Measurements from ENCODE around the gene FAM174B. TPM values are rescaled to one million over a fixed set of nuclear protein-coding genes. Genes with fewer than 3 reads are reported as not detected.

Gene FAM174B
- total and polyA plus RNA-seq, 2 experiments from 2014 or later, result 17.8 to 34.9 TPM

DNA sequence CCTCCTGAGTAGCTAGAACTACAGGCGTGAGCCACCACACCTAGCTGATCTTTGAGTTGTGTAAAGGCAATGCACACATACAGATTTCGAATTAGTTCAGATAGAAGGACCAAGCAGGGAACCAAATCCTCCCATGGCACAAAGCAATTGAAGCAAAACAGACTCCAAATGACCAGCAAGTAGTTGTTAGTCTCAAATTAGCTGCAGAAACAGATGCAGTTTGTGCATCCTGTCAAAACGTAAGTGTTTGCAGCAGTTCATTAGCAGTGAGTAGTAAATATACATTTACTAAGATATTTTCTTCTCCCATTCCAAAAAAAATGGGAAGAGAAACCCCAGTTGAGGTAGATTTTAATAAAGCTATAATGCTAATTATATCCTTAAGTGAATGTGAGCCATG is 15.8 kb upstream of the FAM174B start:
- Histone ChIP-seq H3K4me3 (no peak overlapping the region), H3K9me3 (ENCODE audit: low read depth) (no peaks in the 10 kb centered on the region), H3K36me3 (replicated peaks; ENCODE audit: insufficient read depth, low read depth) (no peaks in the 10 kb centered on the region), H3K9me2 (replicated peaks; ENCODE audit: insufficient read depth) (no peaks in the 10 kb centered on the region), H2AFZ (no peak overlapping the region), H3K27me3 (no peaks in the 10 kb centered on the region), H3K4me2 (no peak overlapping the region), H3K27ac (no peak overlapping the region), H3K4me1 (ENCODE audit: insufficient read depth) (peaks cover 32% of the 10 kb centered on the region), H4K20me1 (ENCODE audit: insufficient read depth, poor library complexity, severe bottlenecking) (no peaks in the 10 kb centered on the region), H3K79me2 (no peaks in the 10 kb centered on the region)
- WGBS (ENCODE audit: low lambda C conversion rate, missing lambda C conversion rate), result 82% methylated on average over 3 of the region's 3 CpGs
- TF ChIP-seq EZH2 (IDR thresholded peaks at IDR 0.05; ENCODE audit: borderline replicate concordance), result no peak
- TF ChIP-seq EZH2phosphoT487 (IDR thresholded peaks at IDR 0.05; ENCODE audit: low read depth, severe bottlenecking, unreplicated experiment), result no peak
- TF ChIP-seq, protein P1, sequence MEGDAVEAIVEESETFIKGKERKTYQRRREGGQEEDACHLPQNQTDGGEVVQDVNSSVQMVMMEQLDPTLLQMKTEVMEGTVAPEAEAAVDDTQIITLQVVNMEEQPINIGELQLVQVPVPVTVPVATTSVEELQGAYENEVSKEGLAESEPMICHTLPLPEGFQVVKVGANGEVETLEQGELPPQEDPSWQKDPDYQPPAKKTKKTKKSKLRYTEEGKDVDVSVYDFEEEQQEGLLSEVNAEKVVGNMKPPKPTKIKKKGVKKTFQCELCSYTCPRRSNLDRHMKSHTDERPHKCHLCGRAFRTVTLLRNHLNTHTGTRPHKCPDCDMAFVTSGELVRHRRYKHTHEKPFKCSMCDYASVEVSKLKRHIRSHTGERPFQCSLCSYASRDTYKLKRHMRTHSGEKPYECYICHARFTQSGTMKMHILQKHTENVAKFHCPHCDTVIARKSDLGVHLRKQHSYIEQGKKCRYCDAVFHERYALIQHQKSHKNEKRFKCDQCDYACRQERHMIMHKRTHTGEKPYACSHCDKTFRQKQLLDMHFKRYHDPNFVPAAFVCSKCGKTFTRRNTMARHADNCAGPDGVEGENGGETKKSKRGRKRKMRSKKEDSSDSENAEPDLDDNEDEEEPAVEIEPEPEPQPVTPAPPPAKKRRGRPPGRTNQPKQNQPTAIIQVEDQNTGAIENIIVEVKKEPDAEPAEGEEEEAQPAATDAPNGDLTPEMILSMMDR (IDR thresholded peaks at IDR 0.05; ENCODE audit: poor library complexity), result no peak
- DNase-seq (ENCODE audit: low spot score), result no peak

DNA sequence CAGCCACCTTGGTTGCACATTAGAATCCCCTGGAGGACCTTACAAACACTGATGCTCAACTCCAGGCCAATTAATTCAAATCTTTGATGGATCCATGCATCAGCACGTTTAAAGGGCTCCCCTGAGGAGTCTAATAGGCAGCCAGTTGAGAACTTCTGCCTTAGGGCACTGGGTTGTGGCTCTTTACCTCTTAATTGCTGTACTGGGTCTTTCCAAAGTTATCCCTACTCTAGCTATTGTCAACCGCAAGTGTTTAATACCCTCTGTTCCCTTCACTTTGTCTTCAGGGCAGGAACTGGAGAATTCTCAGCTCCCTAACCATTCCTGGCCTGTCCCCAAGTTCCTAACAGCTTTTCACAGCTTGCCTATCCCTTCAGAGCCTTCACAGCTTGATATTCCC is 15.0 kb upstream of the FAM174B start:
- DNase-seq (ENCODE audit: low spot score), result no peak
- Histone ChIP-seq H3K27me3 (no peaks in the 10 kb centered on the region), H4K20me1 (ENCODE audit: insufficient read depth, poor library complexity, severe bottlenecking) (no peaks in the 10 kb centered on the region), H3K9me2 (replicated peaks; ENCODE audit: insufficient read depth) (no peaks in the 10 kb centered on the region), H3K79me2 (no peaks in the 10 kb centered on the region), H3K4me1 (ENCODE audit: insufficient read depth) (peaks cover 40% of the 10 kb centered on the region), H3K4me2 (no peak overlapping the region), H3K27ac (no peak overlapping the region), H3K36me3 (replicated peaks; ENCODE audit: insufficient read depth, low read depth) (no peaks in the 10 kb centered on the region), H3K9me3 (ENCODE audit: low read depth) (no peaks in the 10 kb centered on the region), H3K4me3 (no peak overlapping the region), H2AFZ (no peak overlapping the region)
- 57% methylated on average over 2 of the region's 2 CpGs for WGBS (ENCODE audit: low lambda C conversion rate, missing lambda C conversion rate)
- TF ChIP-seq, protein P1 (IDR thresholded peaks at IDR 0.05; ENCODE audit: poor library complexity), result no peak
- TF ChIP-seq EZH2phosphoT487 (IDR thresholded peaks at IDR 0.05; ENCODE audit: low read depth, severe bottlenecking, unreplicated experiment), result no peak

DNA sequence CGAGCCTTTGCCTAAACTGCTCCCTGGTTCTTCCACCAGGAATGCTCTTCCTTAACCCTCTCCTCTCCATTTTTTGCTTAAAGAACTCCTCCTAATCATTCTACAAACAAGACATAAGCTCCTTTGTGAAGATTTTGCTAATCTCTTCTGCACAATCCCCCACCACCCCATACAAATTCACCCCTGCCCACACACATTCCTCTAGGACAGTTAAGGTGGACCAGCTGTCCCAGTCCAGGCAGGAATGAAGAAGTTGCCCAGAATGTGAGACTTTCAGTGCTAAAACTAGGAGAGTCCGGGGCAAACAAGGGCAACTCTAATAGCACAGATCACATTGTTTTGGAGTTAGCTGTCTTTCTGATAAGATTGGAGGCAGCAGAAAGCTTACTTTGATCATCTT is 13.9 kb upstream of the FAM174B start:
- H4K20me1 ChIP-seq (ENCODE audit: insufficient read depth, poor library complexity, severe bottlenecking), result no peaks in the 10 kb centered on the region
- H3K9me2 ChIP-seq (replicated peaks; ENCODE audit: insufficient read depth), result no peaks in the 10 kb centered on the region
- WGBS (ENCODE audit: low lambda C conversion rate, missing lambda C conversion rate), result 68% methylated on average over 2 of the region's 2 CpGs
- H3K27ac ChIP-seq, result no peak overlapping the region
- no peak overlapping the region for H3K4me3 ChIP-seq
- no peak overlapping the region for H3K4me2 ChIP-seq
- H3K9me3 ChIP-seq (ENCODE audit: low read depth), result no peaks in the 10 kb centered on the region
- no peaks in the 10 kb centered on the region for H3K27me3 ChIP-seq
- no peak for DNase-seq (ENCODE audit: low spot score)
- no peak overlapping the region for H2AFZ ChIP-seq
- no peaks in the 10 kb centered on the region for H3K79me2 ChIP-seq
- peaks cover 49% of the 10 kb centered on the region for H3K4me1 ChIP-seq (ENCODE audit: insufficient read depth)
- no peaks in the 10 kb centered on the region for H3K36me3 ChIP-seq (replicated peaks; ENCODE audit: insufficient read depth, low read depth)
- no peak for TF ChIP-seq EZH2phosphoT487 (IDR thresholded peaks at IDR 0.05; ENCODE audit: low read depth, severe bottlenecking, unreplicated experiment)
- TF ChIP-seq EZH2 (IDR thresholded peaks at IDR 0.05; ENCODE audit: borderline replicate concordance), result no peak
- TF ChIP-seq, protein P1 (IDR thresholded peaks at IDR 0.05; ENCODE audit: poor library complexity), result no peak

DNA sequence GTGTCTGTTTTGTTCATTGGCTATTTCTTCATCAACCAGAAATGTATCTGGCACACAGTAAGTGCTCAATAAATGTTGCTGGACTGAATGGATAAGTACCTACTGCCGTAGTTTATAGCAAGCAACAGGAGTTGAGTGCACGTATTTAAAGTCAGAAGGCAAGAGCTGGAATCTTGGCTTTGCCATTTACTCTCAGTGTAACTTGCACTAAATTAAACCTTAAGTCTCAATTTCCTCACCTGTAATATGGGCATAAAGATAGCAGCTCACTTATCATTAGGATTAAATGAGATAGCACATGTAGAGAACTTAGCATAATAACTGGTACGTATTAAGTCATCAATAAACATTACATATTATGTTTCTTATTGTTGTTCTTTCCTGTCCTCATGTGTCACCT is 13.0 kb upstream of the FAM174B start:
- Histone ChIP-seq H3K9me2 (replicated peaks; ENCODE audit: insufficient read depth) (no peaks in the 10 kb centered on the region), H3K27me3 (no peaks in the 10 kb centered on the region), H3K79me2 (no peaks in the 10 kb centered on the region), H3K4me3 (no peak overlapping the region), H2AFZ (no peak overlapping the region), H3K4me2 (no peak overlapping the region), H3K27ac (no peak overlapping the region), H3K4me1 (ENCODE audit: insufficient read depth) (peaks cover 53% of the 10 kb centered on the region), H3K36me3 (replicated peaks; ENCODE audit: insufficient read depth, low read depth) (no peaks in the 10 kb centered on the region), H3K9me3 (ENCODE audit: low read depth) (no peaks in the 10 kb centered on the region), H4K20me1 (ENCODE audit: insufficient read depth, poor library complexity, severe bottlenecking) (no peaks in the 10 kb centered on the region)
- DNase-seq (ENCODE audit: low spot score), result no peak
- TF ChIP-seq EZH2 (IDR thresholded peaks at IDR 0.05; ENCODE audit: borderline replicate concordance) (no peak), EZH2phosphoT487 (IDR thresholded peaks at IDR 0.05; ENCODE audit: low read depth, severe bottlenecking, unreplicated experiment) (no peak)
- TF ChIP-seq, protein P1 (IDR thresholded peaks at IDR 0.05; ENCODE audit: poor library complexity), result no peak
- 81% methylated on average over 3 of the region's 3 CpGs for WGBS (ENCODE audit: low lambda C conversion rate, missing lambda C conversion rate)
